Glomerular visceral epithelial cell (primary cell): ENCODE data around the gene TRABD.
"Not testable (repeated sequence)": the region's sequence is repeated elsewhere in the genome, so short reads cannot be mapped to it uniquely, and the experiment has no call there.

Experiments
- DNase-seq: peaks from one replicate; pipeline ENCODE4 v3.0.0-alpha.2; 2016; ENCODE audit errors: extremely low spot score

TRABD gene

DNA sequence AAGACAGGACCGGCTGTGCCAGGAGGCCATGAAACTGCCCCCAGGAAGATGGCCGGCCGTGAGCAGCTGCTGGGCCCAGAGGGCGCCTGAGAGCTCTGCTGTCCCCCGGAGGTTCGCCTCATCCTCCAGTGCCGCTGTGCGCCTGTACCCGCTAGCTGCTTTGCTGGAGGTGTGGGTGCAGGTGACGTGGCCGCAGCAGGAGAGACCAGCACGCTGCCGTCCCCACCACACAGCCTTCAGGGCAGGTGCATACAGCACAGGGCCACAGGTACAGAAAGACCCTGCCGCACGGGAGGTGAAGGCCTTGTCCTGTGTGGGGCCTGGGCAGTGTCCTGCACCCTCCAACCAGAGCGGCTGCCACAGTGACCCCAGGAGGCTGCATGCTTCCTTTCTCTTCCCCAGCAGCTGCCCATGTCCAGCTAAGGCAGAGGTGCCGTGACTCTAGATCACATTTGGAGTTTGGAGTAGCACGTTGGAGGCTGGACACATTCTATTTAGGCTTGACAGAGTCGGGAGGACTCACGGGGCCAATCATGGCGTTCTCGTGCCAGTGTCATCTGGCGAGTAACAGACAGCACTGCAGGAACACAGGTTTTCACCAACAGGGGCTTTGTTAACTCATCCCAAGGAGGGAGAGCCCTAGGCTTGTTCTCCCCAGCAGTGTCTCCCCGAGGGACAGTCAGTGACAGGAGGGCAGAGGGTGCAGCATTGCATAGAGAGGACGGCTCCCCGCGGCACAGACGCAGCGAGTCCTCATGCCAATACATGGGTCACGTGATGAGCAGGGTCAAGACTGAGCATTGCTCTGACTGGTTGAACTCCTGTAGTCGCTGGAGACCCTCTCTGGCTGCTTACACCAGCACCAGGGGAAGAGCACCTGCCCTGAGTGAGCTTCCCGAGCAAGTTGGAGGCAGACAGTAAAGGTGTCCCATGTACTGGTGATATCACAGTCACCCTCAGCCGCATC, 33.9 kb upstream of the TRABD start:
- no peak for DNase-seq

GRCh38 chr22:50153056-50153755, 32.5 kb upstream of the TRABD start:
- no peak for DNase-seq

DNA sequence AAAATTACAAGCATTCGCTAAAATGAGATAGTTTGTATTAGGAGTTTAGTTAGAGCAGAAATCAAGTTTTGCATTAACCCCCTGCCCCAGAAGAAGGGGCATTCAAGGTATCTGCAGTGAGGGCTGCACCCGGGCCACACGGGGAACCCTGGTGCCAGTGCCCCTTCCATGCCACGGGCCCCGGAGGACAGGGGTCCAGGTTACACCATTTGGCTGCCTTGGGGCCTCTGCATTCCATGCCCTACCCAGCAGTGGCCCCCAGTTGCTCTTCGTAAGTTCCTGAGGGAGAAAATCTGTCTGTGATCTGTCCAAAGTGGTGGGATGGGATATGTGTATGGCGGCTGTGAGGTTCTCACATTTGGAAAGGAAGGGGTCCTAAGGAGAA, 32.0 kb upstream of the TRABD start:
- DNase-seq = no peak

GRCh38 chr22:50157709-50158375, 27.9 kb upstream of the TRABD start:
- no peak for DNase-seq

DNA sequence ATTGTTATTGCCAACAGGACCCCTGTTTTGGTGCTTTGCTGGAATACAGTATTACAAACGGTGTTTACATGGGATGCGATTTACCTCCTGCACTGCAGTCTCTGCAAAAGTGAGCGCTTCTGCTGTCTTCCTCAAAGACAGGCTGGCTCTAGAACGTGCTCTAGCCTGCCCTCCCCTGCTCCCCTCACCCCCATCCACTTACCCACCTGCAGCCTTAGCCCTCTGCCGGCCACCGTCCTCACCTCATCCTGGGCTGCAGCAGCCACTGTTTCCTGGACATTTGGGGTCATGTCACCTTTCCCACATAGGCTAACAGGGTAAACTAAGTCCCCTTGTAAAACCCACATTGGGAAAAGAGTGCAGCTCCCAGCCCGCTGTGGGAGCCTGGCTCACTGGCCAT, 24.8 kb upstream of the TRABD start:
- DNase-seq = no peak

DNA sequence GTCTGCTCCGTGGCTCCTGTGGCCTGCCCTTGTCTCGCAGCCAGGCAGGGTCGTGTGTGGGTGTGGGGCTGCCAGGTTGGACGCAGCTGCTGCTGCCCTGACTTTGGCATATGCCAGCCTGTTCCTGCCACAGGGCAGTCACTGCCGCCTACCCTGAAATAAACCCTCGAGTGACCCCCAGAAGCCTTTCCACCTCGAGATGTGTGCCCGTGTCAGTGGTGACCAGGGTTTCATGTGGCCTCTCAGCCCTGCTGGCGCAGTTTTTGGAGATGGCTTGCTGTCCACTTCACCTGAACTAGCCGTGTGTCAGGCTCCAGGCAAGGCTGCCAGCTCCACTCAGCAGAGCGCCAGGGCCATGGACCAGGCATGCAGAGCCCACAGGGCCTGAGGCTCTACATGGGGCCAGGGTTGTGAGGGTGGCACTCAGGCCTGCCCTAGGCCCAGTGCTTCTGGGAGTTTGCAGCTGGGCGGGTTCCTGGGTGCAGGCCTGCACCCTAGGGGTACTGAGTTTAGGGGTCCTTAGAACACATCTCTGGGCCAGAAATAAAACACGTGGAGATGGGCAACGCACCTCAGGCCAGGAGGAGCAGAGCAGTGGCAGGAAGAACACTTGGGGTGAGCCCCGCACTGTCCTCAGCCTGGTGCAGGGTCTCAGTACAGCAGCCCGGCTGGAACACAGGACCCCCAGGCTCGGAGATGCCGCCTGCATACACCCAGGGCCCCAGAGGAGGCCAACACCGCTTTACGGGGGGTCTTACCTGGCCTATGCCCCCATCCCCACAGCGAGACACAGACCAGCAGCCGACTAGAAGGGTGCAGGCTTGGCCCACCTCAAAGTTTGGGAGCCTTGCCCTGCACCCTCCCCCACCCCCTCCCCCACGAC, 24.0 kb upstream of the TRABD start:
- no peak for DNase-seq

GRCh38 chr22:50162391-50162956, 23.2 kb upstream of the TRABD start:
- no peak for DNase-seq

- DNase-seq = no peak
Measured at GRCh38 chr22:50165436-50166123, 20.1 kb upstream of the TRABD start.

DNA sequence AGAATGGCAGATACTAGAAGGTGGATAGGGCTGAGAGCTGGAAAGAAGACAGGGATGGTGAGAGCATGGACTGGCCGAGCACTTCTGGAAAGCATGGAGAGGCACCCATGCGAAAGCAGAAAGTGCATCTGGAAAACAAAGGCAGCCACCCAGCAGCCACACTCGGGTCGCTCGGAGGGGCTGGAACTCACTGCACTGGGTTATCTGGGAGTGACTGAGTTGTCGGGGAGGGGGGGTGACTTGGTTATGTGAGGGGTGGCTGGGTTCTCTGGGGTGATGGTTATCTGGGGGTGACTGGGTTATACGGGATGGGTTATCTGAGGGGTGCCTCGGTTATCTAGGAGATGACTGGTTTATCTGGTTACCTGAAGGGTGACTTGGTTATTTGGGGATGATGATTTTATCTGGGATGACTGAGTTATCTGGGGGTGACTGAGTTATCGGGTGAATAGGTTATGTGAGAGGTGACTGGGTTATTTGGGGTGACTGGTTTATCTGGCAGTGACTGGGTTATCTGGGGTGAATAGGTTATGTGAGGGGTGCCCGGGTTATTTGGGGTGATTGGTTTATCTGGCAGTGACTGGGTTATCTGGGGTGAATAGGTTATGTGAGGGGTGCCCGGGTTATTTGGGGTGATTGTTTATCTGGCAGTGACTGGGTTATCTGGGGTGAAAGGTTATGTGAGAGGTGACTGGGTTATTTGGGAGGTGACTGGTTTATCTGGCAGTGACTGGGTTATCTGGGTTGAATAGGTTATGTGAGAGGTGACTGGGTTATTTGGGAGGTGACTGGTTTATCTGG, 17.8 kb upstream of the TRABD start:
- DNase-seq = no peak

GRCh38 chr22:50168490-50169180, 17.1 kb upstream of the TRABD start:
- not testable (repeated sequence) for DNase-seq

DNA sequence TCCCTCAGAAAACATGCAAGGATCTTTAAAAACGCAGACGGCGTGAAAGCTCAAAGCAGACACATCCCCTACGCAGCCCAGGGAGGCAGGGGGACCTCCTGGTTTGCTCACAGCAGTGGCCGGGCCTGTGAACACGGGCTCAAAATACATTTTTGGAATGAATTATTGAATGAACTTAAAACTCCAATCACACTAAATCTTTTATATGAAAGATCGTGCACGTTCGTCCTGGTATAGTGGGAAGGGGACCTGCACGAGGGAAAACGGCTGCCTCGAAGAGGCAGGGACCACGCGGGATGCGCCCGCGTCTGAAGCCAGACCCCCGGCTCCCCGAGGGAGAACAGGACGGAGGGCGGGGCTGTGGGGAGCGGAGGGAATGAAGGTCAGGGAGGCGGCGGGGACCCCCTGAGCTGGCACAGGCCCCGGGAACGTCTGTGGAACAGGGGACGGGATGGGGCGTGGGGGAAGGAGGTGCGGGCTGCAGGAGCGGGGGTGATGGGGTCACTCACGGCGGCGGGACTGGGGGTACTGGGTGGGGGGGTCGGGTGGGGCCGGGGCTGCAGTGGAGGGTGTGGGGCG, 16.4 kb upstream of the TRABD start:
- DNase-seq = no peak

DNA sequence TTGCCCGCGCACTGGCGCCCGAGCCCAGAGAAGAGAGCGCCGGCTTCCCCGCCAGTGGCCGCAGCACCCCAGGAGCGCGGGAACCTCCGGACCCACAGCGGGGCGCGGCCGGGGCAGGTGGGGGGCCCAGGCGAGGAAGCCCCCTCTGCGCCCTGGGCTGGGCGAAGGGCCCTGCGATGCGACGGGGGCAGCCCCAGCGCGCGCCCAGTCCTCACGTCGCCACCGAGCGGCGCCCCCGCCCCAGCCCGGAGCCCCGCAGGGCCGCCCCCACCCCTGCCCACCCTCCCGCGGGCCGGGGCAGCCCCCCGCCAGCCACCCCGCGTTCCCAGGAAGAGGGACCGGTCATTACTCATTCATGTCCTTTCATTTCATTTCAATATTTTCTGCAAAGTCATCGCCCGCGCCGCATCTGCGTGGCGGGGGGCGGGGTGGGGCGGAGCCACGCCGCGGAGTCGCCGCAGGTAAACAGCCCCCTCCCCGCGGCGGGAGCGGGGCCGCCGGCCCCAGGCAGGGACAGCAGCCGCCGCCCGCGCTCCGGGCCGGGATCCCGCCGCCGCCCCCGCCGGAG, 15.9 kb upstream of the TRABD start:
- no peak for DNase-seq

GRCh38 chr22:50170453-50171318, 15.0 kb upstream of the TRABD start, which contains the start of gene PANX2:
PANX2 (plus strand) TSS chr22:50170731; CDS start chr22:50170731, 0 bp downstream.
- no peak for DNase-seq

DNA sequence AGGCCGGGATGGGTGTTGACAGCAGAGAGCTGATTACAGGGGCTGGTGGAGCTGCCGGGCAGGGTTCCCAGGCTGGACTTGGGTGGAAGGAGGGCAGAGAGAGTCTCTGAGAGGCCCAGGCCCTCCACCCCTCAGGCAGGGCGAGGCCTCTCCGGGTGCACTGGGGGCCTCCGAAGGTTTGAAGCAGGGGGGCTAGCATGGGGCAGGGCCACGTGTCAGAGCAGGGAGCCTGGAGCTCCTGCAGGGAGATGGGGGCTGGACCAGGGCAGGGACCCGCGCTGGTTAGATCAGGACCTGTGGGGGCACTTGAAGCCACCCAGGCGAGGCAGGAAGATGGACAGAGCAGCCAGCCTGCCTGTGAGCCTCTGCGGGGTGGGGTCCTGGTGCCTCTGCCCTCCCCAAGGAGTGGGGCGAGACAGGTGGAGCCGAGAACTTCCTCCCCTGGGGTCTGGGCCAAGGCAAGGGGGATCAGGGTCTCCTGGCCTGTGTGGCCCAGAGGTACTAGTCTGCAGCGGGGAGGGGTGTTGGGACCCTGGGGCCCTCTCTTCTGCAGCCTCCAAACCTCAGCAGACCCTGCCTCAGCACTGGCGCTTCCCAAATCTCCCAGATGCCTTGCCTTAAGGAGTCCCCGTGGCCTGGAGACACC, 14.3 kb upstream of the TRABD start:
- DNase-seq = no peak

DNA sequence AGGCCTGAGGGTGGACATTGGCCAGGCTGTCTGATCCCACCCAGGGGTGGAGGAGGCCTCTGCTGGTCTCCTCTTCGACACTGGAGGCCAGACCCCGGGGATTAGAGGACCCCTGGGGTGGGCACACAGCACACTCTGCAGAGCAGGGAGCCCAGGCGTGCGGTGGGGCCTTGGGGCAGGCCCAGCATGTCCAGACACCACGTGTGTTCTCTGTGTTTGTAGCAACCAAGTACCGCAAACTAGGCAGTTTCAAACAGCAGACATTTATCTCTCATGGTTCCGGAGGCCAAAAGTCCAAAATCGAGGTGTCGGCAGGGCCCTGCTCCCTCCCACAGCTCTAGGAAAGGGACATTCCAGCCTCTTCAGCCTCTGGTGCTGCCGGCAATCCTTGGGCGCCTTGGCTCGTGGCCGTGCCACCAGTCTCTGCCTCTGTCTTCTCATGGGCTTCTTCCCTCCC, 13.7 kb upstream of the TRABD start:
- no peak for DNase-seq

GRCh38 chr22:50173311-50173982, 12.3 kb upstream of the TRABD start:
- no peak for DNase-seq
